Measurements from ENCODE around the gene LRRC8E.
"Not testable (repeated sequence)": the region's sequence is repeated elsewhere in the genome, so short reads cannot be mapped to it uniquely, and the experiment has no call there.

LRRC8E gene

DNA sequence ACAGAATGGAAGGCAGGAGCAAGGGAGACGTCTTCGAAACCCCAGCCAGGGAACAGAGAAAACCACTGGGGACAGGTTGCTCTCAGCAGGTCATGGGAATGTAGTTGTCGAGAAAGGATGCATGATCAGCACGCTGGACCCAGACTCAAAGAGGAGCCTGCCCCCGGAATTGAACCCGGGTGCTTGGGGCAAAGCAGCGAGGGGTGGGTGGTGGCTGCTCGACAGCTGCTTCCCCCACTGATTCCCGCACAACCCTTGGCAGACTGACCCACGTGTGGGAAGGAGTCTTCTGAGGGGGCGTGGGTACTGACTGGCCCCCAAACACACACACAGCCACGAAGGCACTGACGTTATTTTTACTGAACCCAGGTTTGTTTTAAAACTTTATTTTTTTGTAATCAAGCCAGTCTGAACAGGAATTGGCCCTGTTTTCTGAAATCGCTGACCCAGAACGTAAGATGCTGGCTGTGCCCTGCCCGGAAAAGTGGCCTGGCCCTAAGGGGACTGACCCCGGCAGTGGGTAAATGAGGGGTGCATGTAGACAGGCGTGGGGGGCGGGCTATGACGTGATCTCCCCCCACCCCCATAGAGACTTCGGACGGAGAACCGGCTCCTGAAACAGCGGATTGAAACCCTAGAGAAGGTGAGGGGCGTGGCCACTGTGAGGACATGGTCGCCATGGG, 32.7 kb upstream of the LRRC8E start:
- no peak for DNase-seq

DNA sequence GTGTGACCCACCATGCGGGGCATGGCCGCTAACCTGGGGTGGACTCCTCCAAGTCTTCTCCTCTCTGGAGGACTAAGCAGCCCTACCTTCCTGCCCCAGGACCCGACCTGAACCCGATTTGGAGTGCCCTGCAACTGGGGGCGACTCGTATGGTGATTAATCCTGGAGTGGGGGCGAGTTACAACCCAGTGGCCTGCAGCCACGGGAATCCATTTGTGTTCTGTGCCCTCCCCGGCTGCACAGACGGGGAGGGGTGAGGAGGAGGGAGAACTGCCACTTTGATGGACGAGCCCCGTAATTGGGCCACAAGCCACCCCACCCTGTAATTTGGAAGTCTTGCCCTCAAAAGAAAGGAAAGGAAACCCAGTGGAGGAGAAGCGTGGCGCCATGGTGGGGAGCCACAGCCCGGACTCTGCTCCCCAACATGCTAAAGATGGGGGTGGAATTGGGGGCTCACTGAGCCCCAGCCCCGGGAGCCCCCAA, 32.2 kb upstream of the LRRC8E start:
- DNase-seq: no peak

DNA sequence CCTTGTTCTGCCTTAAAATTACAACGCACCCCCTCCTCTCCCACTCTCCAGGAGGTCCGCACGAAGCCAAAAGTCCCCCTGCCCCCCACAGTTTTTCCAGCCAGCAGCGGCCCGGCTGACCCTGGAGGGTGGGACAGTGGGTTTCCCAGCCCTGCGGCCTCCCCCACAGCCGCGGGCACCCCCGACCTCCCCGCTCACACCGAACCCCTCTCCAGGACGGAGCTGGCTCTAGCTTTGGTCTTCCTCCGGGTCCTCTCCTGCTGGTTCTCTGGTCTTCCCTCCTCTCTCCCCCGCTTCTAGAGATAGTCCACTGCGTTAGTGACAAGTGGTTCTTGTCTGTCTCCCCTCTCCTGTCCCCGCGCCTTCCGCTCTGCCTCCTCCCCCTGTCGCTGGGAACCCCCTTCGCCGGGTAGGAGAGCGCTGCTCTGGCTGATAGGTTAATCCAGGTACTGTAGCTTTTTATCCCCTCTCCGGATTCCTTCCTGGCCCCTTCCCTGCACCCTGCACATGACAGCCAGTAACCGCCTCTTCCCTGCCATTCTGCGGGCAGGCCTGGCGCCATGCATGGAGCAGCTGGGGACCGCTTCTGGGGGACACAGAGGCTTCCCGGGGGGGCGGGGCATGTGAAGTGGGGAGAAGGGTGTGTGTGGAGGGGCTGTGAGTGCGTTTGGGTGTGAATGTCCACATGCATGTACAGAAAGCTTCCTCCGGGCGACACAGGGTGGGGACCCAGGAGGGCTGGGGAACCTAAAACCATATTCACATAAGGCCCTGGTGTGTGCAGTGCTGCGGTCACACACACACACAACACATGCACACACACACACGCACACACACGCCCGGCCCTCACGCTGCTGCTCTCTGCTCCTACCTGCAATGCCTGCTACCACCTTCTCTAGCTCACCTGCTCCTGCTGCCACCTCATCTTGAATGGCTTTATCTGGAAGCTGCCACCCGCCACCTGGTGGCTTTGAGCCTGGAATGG, 31.3 kb upstream of the LRRC8E start:
- DNase-seq: no peak

DNA sequence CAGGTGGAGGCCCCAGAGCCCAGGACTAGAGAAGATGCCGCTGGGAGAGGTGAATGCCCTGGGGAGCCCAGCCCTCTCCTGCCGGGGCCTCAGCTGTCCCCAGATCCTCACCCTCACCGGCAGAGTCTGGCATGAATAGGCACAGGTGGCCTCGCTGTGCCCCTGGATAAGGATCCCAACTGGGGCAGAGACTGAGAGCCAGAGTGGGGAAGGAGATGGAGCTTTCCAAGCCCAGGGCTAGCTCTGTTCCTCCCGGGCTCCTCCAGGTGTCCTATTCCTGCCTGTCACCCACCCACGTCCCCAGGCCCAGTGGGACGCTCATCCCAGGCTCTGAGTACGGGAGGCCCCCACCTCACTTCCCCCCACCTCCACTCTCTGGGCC, 30.6 kb upstream of the LRRC8E start:
- DNase-seq: no peak

DNA sequence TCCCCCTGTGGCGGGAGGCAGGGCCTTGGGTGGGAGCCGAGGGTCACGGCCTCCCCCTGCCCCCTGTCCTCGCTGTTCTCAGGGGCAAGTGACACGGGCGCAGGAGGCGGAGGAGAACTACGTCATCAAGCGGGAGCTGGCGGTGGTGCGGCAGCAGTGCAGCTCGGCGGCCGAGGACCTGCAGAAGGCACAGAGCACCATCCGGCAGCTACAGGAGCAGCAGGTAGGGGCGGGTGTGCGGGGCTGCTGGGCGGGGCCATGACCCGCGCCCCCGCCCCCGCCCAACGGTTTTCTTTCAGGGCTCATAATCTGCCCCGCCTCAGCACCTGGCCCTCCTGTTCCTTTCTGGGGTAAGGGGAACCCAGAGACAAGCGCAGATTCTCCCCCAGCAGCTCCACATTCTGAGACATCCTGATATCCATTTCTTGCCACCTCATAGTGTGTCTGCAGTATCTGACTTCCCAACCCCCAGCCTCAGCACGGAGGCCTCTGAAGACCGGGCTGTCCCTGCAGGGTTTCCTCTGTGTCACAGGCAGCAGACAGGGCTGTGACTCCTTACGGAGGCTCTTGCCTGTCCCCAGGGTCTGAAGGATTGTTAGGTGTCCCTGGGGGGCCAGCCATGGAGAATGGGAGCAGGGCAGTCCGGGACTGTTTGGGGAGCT, 30.1 kb upstream of the LRRC8E start:
- DNase-seq: no peak

DNA sequence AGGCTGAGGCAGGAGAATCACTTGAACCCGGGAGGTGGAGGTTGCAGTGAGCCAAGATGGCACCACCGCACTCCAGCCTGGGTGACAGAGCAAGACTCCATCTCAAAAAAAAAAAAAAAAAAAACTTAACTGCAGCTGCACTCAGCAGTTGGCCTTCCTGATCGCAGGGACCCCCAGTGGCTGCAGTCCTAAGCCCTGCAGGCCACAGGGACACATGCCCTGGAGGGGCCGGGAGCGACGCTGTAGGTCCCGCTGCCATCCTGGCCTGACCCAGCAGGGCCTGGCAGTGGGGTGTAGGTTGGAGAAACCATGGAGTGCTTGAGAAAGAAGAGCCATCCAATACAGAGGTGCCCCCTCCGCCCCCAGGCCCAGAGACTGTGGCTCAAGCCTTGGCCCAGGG, 29.2 kb upstream of the LRRC8E start:
- not testable (repeated sequence) for DNase-seq

DNA sequence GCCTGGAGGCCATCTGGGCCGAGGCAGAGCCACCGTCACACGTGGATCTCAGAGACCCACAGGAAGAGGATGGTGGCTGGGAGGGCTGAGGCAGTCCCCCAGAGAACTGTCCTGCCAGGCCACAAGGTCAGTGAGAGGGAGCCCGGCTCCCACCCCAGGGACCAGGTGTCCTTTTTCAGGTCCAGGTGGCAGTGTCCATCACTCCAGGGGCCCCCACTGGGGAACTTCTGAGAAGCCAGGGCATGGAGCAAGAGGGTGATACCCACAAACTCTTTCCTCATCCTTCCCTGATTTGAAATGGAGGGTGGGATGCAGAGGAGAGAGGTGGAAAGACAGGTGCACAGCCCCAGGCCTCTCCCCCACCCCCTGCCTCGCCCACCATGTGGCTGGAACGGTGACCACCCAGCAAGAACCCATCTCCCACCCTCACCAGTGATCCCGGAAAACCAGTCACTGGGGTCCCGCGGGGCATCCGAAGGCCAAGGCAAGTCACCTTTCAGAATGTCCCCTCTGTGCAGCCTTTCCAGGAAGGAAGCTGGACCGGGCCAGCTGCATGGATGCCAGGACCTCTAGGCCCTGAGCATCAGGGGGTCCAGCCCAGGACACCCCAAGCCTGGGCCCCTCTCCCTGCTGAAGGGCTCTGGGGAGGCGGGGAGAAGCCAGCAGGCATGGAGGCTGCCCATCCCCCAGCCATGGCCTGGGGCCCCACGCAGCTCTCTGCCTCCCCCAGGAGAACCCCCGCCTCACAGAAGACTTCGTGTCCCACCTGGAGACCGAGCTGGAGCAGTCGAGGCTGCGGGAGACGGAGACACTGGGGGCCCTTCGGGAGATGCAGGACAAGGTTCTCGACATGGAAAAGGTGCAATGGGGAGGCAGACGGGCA, 28.2 kb upstream of the LRRC8E start:
- DNase-seq: no peak

DNA sequence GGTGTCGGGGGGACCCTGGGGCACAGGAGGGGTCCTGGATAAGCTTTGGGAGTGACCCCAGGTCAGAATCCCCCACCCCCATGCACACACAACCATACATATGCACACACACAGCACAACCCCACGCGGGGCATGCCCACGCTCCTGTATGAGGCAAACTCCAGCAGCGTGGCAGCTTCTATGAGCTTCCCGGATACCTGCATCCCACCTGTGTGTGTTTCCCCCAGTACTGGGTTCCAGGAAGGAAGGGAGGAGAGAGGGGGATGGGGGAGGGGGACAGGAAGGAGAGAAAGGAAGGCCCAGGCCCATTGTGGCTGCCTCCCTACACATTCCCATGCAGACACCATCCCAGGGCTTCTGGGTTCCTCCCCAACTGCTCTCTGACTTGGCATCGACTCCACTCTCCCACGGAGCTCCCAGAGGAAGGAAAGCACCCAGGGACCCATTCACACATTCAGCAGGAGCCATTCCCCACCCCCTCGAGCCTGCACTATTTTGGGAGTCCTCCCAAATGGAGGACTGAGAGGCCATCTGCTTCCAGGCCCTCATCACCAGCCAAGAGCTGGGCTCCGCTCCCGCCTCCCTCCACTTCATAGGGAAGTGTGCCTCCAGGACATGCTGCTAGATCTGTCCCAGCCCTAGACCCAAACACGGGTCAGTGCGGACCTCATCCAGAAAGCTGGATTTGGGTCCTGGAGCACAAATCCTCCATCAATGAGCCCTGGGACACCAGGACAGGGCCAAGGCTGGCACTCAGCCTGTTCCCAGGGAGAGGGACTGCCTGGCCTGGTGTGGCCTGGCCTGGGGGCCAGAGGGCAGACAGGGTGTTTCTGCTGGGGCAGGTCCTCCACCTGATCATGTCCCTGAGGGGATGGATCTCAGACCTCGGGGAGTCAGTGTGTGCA, 27.3 kb upstream of the LRRC8E start:
- no peak for DNase-seq

DNA sequence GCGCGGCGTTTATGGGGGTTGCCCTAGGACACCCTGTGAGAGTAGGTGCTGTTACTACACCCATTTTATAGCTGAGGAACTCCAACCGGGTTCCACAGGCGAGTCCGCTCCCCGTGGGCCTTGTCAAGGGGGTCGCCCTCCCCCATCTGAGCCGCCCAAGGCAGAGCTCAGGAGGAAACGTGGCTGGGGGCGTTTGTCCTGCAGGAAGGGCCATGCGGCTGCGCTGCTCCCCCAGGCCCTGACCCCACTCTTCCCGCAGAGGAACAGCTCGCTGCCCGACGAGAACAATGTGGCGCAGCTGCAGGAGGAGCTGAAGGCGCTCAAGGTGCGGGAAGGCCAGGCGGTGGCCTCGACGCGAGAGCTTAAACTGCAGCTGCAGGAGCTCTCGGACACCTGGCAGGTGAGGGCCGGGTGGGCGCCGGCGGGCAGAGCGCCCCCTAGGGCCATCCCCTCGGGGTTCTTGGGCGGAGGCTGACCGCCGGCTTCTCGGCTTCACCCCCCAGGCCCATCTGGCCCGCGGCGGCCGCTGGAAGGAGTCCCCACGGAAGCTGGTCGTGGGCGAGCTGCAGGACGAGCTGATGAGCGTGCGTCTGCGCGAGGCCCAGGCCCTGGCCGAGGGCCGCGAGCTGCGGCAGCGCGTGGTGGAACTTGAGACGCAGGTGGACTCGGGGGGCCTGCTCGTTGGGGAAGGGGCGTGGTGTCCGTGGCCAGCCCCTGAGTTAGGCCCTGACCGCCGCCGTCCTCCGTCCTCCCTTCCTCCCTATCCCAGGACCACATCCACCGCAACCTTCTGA, 26.5 kb upstream of the LRRC8E start:
- DNase-seq: no peak

DNA sequence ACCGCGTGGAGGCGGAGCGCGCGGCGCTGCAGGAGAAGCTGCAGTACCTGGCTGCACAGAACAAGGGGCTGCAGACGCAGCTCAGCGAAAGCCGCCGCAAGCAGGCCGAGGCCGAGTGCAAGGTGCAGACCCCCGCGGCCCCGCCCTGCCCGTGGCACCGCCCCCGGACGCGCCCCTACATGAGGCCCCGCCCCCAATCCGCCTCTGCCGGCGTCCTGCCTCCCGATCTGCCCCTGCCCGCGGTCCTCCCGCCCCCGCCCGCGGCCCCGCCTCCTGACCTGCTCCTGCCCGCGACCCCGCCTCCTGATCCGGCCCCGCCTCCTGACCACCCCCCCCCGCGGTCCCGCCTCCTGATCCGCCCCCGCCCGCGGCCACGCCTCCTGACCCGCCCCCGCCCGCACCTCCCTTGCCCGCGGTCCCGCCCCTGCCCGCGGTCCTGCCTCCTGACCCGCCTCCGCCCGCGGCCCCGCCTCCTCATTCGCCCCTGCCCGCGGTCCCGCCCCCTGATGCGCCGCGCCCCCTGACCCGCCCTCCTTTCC, 25.8 kb upstream of the LRRC8E start:
- DNase-seq: no peak

DNA sequence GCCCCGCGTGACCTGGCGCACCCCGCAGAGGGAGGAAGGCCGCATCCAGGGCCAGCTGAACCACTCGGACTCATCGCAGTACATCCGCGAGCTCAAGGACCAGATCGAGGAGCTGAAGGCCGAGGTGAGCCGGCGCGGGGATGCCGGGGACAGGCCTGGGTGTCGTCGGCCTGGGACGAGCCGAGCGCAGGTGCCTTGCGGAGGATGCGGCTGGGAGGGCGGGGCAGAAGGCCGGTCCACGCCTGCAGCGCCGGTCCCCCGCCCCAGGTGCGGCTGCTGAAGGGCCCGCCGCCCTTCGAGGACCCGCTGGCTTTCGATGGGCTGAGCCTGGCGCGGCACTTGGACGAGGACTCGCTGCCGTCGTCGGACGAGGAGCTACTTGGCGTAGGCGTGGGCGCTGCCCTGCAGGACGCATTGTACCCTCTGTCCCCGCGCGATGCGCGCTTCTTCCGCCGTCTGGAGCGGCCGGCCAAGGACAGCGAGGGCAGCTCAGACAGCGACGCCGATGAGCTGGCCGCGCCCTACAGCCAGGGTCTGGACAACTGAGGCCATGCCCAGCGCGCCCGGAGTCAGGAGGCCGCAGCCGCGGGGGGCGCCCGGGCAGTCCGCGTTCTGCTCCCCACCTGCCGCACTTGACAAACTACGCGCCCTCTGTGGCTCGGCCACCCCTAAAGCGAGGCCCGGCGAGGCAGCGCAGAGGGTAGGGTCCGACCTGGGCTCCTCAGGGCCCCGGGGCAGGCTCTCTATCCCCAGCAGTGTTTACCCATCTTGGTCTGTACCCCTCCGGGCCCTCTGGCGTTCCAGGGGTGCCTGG, 24.9 kb upstream of the LRRC8E start:
- no peak for DNase-seq

DNA sequence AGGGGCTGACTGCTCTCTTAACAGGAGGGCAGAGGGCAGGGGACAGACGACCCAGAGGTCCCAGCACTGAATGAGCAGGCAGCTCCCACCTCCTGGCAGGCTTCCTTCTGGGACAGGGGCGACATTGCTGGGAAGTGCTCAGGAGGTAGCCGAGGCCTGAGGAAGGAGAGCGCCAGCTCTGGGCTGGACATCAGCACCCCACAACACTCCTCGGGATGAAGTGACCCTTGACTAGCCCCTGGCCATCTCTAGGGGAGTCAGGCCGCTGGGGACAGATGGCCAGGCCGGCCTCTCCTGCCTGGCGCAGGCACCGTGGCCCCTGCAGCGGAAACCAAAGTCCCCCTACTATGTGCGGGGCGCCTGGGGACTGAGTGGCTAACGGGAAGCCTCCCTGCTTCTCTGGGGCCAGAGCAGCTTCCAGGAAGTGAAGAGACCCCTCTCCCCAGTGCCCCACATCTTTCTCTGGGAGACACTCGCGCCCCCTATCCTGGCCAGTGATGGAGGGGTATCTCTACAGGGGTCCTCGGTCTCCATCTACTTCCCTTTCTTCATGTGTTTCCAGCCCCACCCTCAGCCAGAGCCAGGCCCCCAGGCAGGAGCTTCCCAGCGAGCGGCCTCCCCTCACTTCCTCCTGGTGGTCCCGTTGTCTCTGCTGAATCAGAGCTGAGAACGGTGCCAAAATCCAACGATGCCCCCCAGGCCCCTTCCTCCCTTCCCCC, 24.2 kb upstream of the LRRC8E start:
- DNase-seq: no peak

DNA sequence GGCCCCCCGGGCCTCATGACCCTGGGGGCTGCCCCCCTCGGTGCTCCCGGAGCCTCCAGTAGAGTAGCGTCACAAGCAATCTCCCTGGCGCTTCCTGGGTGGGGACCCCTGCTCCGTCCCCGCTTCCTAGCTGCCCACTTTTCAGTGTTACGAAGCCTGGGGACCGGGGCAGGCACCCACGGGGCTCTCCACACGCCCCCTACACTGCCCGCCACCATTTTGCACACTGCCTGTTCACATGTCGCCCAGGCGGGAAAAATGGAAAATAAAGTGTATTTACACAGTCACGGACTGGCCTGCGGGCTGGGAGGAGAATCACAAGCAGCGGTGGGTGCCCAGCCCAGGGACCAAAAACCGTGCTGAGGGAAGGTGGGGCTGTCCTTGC, 23.6 kb upstream of the LRRC8E start:
- DNase-seq: no peak

DNA sequence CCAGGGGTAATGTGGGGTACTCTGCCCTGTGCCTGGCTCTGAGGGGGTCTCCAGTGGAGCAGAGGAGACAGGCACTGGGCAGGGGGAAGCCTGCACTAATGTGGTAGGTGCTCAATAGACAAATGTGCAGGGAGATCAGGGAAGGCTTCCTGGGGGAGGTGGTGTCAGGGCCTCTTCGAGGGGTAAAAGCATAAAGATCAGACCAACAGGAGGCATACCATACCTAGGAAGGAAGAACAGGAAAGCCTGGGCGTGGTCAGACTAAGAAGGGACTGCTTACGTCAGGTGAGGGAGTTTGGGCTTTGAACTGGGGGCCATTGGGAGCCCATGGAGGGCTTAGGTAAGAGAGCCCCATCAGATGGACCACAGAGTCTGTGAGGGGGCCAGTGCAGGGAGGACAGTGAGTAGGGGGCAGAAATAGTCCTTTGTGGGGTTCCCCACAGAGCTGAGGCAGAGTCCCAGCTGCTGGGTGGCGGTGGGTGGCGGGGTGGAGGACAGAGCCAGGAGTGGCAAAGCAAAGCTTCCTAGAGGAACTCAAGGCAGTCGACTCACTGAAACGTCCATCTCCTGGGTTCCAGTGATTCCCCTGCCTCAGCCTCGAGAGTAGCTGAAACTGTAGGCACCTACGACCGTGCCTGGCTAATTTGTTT, 22.9 kb upstream of the LRRC8E start:
- no peak for DNase-seq

DNA sequence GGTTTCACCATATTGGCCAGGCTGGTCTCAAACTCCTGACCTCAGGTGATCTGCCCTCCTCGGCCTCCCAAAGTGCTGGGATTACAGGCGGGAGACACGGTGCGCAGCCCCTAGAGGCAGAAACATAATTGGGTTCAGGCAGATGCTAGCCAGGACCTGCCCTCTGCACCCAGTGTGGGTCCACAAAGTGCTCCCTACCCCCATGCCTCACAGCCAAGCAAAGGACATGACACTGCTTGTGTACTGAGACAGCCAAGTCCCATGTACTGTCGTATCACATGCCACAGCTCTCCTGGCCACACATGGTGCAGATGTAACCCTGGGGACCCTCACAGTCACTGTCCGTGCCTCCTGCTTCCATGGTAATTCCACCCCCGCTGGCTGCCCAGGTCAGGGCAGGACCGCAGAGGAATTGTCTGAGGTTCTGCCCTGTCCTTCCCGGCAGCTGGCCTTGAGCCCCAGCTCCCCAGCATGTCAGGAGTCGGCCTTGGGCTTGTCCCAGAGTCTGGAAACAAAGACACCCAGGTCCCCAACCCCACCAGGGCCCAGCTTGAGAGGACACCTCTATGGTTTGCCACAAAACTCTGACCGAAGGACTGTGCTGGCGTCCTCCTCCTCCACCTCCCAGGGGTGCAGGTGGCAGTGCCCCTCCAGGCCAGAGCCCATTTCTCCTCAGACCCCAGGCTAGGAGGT, 21.8 kb upstream of the LRRC8E start:
- no peak for DNase-seq

DNA sequence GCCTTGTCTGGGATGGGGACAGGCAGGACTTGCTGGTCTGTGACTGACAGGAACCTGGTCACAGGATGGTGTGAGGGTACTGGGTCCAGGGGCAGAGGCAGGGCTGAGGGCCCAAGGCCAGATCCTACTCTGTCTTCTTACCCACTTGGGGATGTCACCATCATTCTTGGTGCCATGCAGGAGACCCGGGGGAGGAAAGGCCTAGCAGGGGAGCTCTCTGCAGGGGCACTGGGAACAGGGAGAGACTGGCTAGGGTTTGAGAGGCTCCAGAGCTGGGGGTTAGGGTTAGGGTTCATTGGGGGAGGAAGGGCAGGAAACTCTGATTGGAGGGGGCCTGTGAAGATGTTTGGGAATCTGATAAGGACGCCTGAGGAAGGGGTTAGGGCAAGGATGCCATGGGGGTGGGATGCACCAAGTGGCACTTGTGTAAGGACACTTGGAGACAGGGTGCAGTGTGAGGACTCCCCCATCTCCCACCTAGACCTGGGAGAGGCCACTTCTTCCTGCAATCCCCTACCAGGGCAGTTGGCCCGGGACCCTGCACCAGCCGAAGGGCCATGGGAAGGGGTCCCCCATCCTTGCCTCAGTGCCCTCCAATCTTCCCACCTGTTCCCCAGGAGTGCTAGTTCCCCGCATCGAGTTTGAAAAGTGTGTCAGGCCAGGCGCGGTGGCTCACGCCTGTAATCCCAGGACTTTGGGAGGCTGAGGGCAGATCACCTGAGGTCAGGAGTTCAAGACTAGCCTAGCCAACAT, 21.0 kb upstream of the LRRC8E start:
- no peak for DNase-seq

DNA sequence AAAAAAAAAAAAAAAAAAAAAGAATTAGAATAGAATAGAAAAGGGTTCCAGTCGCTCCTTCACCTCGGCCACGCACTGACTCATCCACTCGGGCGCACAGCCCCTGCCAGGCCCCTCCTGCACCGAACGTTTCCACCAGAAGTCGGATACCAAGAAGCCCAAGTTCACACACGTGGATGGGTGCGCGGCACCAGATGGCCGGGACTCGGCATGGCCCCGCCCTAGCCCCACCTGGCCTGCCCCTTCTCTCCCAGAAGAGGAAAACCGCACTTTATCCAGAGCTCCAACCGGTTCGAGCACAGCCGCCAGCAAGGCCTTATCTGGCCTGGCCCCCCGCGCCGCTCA, 20.0 kb upstream of the LRRC8E start:
- DNase-seq: no peak
